Measurements from ENCODE around the gene AVPR2.

Gene AVPR2

DNA sequence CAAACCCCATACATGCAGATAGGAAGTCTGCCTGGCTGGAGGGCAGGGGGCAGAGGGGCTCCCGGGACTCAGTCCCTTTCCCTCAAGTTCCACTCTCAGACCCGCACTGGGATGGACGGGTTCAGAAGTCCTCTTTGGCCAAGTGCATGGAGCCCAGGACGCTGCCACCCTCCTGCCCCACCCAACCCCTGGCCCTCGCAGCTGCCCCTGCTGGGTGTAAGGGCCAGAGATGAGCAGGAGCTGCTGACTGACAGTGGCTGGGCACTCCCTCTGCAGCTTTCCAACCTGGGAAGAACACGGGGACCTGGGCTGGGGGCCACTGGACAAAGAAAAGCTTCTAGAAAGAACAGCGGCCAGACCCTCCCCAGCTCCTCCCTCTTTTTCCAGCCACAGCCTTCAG lies 21.9 kb upstream of the AVPR2 start:
- H3K4me3 ChIP-seq (ENCODE audit: low read depth, low read length), result no peak overlapping the region
- no peak for TF ChIP-seq CTCF (IDR thresholded peaks at IDR 0.05; ENCODE audit: low read depth, low read length)

- no peak overlapping the region for H3K4me3 ChIP-seq (ENCODE audit: low read depth, low read length)
- TF ChIP-seq CTCF (IDR thresholded peaks at IDR 0.05; ENCODE audit: low read depth, low read length), result no peak
These were observed 21.2 kb upstream of the AVPR2 start for GRCh38 chrX:153883163-153883843.

GRCh38 chrX:153884136-153884535 lies 20.3 kb upstream of the AVPR2 start:
- no peak overlapping the region for H3K4me3 ChIP-seq (ENCODE audit: low read depth, low read length)
- TF ChIP-seq CTCF (IDR thresholded peaks at IDR 0.05; ENCODE audit: low read depth, low read length), result no peak

GRCh38 chrX:153884590-153884989 lies 19.9 kb upstream of the AVPR2 start:
- no peak overlapping the region for H3K4me3 ChIP-seq (ENCODE audit: low read depth, low read length)
- TF ChIP-seq CTCF (IDR thresholded peaks at IDR 0.05; ENCODE audit: low read depth, low read length), result no peak

DNA sequence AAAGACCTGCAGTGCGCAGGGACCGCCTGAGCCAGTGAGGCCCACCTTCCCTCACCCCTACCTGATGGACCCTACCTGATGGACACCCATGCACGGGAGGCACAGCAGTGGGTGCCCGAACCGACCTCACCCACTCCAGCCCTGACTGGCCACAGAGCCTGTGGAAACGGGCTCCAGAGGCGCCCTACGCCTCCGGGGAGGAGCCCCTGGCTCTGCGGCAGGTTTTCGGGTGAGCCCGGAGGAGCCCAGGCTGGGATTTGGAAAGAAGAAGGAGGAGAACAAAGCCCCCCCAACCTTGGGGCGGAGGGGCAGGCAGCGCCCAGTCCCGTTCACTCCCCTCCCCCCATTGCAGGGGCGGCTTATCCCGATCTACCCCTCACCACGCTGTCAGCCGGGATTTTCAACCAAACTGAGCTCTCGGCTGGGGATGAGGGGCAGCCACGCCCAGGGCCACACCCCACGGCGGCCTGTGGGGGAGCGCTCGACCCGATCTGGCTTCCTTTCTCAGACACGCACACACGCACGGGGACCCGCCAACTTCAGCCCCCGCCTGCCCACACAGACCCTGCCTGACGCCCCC lies 19.2 kb upstream of the AVPR2 start:
- no peak for TF ChIP-seq CTCF (IDR thresholded peaks at IDR 0.05; ENCODE audit: low read depth, low read length)
- no peak overlapping the region for H3K4me3 ChIP-seq (ENCODE audit: low read depth, low read length)

GRCh38 chrX:153885968-153886903 lies 18.2 kb upstream of the AVPR2 start, which contains the start of gene L1CAM:
L1CAM (minus strand) TSS chrX:153886173; CDS start chrX:153875836, 10,337 bp downstream.
- no peak within 1 kb of the TSS for H3K4me3 ChIP-seq (ENCODE audit: low read depth, low read length)

More at GRCh38 chrX:153885968-153886903, 18.2 kb upstream of the AVPR2 start, which contains the start of gene L1CAM:
- TF ChIP-seq CTCF (IDR thresholded peaks at IDR 0.05; ENCODE audit: low read depth, low read length), result no peak

All from WI38 (cell line).